NCI-H128 (cell line): ENCODE measurements around the gene WSCD1.

ENCODE experiments used
- DNase-seq: peaks from one replicate; lab custom pipeline; 2025; ENCODE audit not compliant: unreplicated experiment; lab: John Stamatoyannopoulos, UW

WSCD1 gene

DNA sequence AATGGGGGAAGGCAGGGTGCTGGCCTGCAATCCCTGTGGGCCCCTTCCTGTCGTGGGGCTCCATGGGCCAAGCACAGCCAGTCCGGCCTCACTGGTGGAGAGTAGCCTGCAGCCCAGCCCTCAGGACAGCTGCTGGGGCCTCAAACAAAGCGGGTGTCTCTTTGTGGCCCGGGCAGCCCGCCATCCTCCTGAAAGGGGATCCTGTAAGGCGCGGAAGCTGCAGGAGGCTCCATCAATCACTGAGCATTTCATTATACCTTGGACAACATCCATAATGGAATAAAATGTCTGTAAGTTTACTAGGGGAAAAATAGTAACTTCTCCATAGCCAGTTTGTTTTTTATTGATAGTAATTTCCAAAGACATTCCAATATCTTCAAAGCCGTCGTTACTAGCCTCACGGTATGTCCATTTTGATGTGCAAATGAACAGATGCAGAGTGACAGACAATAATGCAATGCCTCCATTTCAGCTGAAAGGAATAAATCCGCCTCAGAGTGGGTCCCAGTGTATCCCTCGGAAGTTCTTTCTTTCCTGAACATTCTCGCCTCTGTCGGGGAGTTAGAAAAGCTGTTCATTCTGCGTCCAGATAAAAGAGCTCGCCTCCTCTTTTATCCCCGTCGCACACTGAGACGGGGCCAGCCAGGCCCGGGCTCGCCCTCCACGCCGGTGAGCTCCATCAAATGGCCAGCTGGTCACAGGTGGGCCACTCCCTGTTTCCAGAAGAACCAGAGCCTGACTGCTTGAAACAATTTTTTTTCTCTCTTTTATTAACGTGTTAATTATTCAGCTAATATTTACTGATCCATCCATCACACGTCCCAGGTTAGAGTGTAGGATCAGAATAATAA is 14.4 kb downstream of the WSCD1 start:
- no peak for DNase-seq

DNA sequence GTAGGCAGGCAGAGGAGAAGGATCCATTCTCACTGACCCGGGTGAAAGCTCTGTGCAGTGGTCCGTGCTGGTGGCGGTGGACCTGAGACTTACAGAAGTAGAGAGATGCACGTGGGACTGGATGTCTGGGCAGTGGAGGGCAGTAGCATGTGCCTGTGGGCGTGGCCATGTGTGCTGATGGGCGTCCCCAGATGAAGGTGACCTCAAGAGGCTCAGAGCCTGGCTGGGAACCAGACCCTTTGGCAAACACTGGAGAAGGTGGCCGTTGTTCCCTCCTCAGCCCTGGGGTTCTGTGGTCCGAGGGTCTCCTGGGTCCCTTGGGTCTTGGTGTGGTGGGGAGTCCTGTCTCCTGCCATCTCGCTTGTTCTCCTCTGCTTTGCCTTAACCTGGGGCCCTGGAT is 15.6 kb downstream of the WSCD1 start:
- DNase-seq = no peak

DNA sequence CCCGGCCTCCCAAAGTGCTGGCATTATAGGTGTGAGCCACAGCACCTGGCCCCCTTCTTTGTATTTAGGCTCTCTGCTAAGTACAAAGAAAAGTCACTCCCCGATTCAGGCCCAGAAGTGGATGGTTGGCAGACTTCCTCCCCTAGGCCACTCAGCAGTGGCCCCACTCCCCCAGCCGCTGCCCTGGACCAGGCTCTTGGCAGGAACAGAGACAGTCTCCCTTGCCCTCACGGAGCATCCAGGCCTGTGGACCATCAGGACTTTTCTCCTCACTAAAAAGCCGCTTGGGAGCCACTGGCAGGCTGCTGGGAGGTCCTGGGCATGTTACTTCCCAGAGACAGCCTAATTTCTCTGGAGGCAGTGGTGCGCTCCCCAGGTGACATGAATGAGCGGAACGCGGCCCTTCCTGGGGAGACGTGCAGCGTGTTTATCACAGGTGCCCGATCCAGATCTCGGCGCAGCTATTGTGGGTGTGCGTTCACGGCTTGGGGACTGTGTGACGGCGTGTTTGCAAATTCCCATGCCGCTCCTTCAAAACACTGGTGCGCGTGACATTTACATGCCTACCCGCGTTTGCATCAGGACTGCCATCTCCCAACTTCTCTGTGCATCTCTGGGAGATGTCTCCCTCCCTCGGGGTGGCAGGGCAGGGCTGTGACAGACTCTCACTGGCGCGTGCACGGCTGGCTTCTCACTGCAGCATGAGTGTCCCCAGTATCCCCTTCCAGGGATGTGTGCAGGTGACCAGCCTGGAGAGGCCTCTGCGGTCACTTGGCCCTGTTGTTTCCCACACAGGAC is 16.6 kb downstream of the WSCD1 start:
- DNase-seq = no peak

DNA sequence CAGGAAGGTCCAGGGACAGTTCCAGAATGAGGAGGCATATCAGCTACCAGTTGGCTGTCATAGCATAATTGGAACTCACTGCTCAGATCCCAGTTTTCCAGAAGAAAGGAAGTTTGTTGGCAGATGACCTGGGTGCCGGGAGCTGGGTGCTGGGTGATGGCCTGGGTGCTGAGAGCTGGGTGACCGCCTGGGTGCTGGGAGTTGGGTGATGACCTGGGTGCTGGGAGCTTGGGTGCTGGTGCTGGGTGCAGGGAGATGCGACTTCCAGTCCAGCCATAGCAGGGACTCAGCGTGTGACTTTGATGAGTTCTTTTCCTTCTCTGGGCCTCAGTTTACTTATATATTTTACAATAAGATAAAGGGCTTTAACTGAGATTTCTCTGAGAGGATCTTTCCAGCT is 18.0 kb downstream of the WSCD1 start:
- DNase-seq = no peak

DNA sequence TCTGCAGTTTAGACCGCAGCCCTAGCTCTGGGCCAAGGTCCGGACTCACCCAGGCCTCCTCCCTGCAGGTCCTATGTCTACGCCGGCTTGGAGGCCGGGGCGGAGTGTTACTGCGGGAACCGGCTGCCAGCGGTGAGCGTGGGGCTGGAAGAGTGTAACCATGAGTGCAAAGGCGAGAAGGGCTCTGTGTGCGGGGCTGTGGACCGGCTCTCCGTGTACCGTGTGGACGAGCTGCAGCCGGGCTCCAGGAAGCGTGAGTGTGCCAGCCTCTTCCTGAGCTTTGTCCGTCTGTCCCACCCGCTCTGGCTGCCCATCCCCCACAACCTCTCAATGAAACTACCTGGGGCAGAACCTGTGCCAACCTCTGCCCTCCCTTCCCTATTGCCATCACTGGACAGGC is 20.1 kb downstream of the WSCD1 start:
- DNase-seq = no peak

DNA sequence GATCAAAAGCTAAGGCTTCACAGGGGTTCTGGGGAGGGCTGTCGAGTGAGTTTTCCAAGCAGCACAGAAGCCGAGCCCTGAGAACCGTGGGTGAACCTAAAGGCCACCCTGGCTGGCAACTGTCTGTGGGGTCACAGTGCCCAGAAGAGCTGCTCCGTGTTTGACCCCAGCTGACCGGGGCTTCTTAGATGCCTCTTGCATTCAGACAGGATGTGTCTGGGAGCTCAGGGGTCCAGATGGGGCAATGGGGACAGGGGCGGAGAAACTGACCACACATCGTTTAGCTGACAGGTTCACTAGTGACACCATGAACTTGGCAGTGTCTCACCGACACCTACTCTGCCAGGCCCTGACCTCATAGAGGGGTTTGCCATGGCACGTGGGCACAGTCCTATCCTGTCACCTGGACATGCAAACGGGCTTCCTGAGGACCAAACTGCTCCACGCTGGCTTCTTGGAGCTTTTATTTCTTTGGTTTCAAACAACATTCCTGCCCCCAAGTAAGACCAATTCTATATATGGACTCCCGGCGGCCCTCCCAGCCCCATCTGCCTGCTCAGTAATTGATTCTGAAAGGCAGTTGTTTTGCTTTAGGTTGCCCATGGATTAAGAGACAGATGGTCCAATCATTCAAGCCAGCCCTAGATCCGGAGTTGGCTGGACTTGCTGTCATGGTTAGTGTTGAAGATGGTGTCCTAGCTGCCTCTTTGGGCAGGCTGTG is 22.2 kb downstream of the WSCD1 start:
- DNase-seq = no peak

DNA sequence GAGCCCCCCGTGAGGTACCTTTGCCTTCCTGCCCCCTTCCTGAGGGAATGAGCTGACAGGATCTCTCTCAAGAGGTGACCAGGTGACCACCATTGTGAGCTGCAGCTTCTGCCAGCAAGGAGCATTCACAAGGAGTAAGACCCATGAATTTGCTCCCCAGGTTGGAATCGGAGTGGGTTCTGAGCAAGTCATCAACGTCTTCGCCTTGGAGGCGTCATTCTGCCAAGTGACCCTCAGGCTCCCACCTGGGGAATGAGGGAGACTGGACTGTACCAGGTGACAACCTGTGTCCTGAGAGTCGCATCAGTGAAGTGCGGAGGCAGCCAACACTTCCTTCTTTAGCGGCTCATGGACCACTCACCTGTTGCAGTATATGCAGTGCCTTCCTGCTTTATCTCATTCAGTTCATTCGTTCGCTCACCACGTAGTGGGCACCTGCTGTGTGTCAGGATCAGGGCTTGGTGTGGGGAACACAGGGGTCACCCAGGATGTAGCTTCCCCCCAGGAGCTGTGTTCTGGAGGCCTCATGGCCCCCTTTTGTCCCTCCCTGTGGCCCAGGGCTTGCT is 22.8 kb downstream of the WSCD1 start:
- DNase-seq = no peak

DNA sequence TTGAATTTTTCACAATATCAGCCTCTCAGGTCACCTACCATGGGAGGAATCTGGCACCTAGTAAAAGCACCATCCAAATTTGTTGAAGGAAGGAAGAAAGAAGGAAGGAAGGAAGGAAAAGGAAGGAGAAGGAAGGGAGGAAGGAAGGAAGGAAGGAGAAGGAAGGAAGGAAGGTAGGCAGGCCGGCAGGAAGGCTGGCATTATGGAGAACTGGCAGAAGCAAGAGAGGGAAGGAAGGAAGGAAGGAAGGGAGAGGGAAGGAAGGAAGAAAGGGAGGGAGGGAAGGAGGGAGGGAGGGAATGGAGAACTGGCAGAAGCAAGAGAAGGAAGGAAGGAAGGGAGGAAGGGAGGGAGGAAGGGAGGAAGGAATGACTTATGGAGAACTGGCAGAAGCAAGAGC is 24.3 kb downstream of the WSCD1 start:
- DNase-seq = no peak

DNA sequence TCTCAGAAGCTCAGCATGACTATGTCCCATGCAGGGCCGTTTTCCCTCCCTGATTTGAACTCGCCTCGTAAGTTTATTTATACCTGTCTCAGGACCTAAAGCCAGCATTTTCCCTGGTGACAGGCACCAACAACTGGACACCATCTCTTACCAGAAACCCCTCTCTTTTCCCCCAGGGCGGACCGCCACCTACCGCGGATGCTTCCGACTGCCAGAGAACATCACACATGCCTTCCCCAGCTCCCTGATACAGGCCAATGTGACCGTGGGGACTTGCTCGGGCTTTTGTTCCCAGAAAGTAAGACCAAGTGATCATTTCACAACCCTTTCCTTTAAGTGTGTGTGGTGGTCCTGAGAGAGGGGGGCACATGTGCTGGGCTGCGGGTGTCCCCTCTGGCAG is 24.7 kb downstream of the WSCD1 start:
- no peak for DNase-seq

DNA sequence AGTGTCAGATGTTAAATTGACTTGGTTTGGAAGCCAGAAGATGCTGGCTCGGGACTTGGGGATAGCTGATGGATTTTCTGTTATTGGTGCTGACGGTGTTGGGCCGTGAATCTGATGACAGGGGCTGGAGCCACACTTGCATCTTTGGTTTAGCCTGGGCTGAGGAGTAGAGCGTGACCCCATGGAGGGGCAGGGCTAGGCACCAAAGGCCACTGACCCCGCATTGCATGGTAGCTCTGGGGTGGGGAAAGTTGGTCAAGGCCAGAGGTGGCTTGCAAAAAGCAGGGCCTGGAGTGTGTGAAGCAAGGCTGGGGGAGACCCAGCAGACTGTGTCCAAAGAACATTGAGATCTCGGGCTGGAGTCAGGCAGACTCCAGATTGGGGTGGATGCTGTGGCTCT is 25.3 kb downstream of the WSCD1 start:
- DNase-seq = no peak

DNA sequence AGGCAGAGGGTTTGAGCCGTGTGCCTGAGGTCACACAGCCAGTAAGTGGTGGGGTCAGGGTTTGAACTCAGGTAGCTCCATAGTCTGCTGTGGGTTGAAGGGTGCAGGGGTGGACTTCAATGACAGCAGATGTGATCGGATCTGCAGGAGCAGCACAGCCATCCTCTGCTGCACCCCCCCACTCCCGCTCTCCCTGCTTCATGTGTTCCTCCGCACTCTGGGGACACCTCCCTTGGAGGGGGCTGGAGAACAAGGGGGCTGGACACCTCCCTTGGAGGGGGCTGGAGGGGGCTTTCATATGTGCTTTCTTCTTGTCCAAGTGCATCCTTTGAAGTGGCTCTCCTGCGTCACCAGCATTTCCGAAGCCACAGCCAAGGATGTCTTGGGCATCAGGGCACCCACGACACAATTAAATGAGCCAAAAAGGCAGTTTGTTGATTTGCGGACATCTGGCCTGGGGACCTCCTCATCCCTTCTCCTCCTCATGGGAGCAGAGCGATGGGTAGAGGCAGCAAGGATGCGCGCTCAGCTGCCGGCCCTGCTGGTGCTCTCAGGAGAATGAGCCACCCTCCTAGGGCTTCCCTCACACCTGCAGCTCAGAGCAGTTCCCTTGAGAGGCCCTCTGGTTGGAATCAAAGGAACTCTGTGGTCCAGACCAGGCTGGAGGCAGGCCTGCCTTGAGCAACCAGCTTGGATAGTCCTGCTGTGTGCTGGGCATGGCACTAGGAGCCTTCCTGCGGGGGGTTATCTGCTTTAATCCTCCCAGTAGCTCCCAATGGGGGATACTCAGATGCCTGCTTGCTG is 26.2 kb downstream of the WSCD1 start:
- DNase-seq = no peak

DNA sequence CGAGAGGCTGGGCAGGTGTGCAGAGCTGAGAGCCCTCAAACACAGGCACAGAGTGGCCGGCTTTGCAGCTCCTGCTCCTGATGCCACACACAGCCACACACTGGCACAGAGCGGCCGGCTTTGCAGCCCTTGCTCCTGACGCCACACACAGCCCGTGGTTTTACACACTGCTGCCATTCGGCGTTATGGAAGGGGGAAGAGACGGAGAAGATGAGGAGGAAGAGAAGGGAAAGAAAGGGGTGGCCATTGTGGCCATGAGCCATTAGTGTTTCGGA is 26.8 kb downstream of the WSCD1 start:
- DNase-seq = no peak

DNA sequence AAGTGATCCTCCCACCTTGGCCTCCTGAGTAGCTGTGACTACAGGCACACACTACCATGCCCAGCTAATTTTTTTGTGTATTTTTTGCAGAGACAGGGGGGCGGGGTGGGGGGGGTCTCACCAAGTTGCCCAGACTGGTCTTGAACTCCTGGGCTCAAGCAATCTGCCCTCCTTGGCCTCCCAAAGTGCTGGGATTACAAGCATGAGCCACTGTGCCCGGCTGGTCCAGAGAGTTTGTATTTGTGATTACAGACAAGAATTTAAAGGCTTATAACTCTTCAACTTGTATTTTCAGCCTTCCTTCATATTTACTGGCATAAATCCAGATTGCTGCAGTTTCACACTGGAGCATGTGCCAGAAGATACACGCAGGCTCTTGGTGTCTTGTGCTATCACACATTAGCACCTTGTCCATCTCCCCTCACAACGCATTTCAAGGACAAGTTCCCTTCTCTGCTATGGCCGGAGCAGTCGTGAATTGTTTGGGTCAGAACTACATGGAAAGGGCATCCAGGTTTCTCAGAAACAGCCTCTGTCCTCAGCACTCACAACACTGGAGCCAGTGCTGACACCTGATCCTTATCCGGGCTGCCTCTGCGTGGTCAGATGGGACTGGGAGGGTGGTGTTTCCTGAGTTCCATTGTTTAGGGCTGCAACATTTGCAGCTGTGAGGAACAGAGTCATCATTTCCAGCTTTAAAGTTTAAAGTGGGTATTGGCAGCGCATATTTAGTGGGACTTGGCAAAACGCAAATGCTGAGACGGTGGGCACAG is 28.1 kb downstream of the WSCD1 start:
- no peak for DNase-seq

DNA sequence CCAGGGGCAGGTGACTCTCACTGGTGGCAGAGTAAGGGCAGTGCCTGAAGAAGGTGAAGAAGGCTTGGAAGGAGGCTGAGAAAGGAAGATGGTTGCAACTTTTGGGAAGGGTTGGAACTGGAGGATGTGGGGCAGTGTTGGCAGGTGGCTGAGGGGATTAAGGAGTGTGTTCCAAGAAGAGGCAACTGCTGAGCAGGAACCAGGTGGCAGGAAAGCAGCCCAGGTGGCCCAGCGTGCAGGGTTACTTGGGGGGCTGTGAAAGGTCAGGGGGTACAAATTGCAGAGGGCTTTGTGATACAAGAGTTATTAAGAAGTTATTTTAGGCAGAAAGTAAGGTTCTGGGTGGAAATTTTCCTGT is 28.6 kb downstream of the WSCD1 start:
- DNase-seq = no peak

DNA sequence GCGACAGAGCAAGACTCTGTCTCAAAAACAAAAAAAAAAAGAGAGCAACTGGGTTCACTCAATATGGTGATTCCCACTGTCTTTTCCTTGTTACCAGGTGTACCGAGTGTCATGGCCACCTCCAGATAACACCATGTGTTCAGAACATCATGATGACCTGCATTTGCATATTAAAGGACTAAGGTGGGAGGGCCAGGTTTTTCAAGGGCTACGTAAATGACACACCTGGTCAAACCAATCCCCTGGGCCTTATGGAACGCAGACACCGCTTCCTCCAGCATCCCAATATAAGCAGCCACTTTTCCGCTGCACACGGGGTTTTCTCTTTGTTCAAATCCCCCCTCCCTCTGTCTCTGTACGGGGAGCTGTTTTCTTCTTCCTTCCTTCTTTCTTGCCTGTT is 29.3 kb downstream of the WSCD1 start:
- DNase-seq = no peak

DNA sequence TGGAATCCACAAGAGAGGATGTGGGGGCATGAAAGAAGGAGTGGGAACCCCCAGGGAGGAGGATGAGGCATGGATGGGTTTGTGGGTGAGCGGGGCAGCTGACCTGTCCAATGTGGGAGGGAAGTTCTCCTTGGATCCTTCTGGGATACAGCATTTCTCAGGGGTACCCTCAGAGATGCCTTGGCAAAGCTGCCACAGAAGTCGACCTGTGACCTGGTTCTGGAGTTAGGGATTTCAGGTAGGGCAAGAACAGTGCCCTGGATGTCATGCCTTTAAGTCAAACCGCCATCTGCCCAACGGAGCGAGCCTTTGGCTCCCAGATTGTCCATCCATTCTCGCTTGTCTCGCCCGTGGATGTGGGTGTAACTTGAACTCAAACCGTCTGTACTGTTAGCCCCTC is 30.0 kb downstream of the WSCD1 start:
- DNase-seq = no peak

DNA sequence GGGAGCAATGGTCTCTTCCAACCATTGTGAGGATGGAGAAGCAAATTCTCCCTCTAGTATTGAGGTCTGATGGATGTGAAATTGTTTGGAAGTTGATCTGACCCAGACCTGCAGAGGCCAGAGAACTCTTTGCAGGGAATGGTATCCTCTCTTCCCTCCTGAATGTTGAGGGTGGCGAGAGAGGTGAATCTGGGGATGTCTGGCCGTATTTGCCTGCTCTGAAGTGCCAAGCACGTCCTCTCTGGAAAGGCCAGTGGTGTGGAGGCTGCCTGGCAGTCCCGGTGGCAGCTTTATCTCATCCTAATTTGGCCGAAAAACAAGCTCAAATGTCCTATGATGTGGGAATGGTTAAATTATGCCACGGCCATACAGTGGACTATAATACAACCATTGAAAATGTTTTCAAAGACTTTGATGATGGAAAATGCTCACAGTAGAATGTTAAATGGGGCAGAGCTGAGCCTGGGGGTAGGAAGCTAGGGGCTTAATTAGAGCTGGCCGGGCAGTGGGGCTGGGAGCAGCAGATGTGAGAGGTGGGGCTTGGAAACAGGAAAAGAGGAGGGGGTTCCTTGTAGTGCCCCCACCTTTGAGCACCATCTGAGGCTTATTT is 30.8 kb downstream of the WSCD1 start:
- DNase-seq = no peak

DNA sequence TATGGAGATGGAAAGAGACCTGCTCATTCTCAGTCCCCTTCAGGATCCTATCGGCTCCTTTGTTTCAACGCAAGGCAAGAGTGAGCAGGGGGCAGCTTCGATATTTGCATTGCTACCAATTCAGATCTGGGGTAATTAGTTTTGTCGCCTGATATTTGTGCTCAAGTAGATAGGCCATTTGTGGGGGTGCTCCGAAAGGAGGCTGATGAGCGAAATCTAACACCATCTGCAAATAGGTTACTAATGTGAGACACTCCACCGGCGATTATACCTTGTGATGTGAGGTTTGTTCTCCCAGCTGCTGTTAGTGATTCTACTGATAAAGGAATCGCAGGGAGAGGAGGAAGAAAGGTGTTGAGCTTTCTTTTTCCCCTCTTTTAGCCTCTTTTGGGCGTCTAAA is 31.5 kb downstream of the WSCD1 start:
- DNase-seq = no peak

DNA sequence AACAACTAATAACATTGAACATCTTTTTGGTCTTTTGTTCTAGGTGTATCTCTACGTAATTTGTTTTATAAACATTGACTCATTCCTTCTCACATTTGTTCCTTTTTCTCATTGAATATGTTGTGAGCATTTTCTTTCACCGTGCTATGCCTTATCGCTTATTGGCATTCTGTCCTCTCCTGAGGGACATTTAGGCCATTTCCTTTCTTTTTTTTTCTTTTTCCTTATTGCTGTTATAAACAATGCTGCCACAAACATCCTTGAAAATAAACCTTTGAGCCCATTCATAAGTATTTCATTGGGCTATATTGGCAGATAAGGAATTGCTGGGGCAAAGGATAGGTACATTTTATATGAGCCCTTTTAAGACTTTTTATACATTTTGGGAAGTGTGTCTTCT is 32.4 kb downstream of the WSCD1 start:
- no peak for DNase-seq
